ENCODE data around the gene BLOC1S6. TPM values are rescaled to one million over a fixed set of nuclear protein-coding genes. Genes with fewer than 3 reads are reported as not detected.

The BLOC1S6 gene
- total and polyA plus RNA-seq, 4 donors = 13.3 to 37.0 (median 21.5) TPM

DNA sequence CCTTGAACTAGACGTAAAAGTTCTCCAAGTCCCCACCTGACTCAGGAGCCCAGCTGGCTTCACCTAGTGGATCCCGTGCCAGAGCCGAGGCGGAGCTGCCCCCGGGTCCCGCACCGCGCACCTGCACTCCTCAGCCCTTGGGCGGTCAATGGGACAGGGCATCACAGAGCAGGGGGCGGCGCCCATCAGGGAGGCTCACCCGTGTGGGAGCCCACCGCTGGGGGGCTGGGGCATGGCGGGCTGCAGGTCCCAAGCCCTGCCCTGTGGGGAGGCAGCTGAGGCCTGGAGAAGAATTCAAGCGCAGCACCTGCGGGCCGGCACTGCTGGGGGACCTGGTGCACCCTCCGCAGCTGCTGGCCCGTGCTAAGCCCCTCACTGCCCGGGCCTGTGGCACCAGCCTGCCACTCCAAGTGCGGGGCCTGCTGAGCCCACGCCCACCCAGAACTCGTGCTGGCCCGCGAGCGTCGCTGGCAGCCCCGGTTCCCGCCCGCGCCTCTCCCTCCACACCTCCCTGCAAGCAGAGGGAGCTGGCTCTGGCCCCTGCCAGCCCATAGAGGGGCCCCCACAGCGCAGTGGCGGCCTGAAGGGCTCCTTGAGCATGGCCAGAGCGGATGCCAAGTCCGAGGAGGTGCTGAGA lies 63.8 kb downstream of the BLOC1S6 start:
- H3K9ac ChIP-seq (ENCODE audit: low read depth in 1 of 2, low read length in 2 of 2) = no peak overlapping the region
- DNase-seq (ENCODE audit: low spot score) = no peak
- H3K36me3 ChIP-seq (ENCODE audit: control insufficient read depth in 4 of 4, insufficient read depth in 3 of 4, low read depth in 1 of 4, low read length in 3 of 4) = no peaks in the 10 kb centered on the region
- no peak overlapping the region for H3K4me3 ChIP-seq (ENCODE audit: low read depth in 1 of 3, low read length in 3 of 3)
- TF ChIP-seq HNF4G (IDR thresholded peaks at IDR 0.05) = no peak
- TF ChIP-seq GABPA (IDR thresholded peaks at IDR 0.05 in 1 of 2, conservative IDR thresholded peaks at IDR 0.05 in 1 of 2) = no peak
- TF ChIP-seq RAD21 (IDR thresholded peaks at IDR 0.05) = no peak
- no peak for TF ChIP-seq RXRA (IDR thresholded peaks at IDR 0.05)
- no peak for TF ChIP-seq EGR1 (IDR thresholded peaks at IDR 0.05; ENCODE audit: low read depth in 2 of 2)
- no peak for TF ChIP-seq ZBTB33 (IDR thresholded peaks at IDR 0.05)
- TF ChIP-seq, protein P1, sequence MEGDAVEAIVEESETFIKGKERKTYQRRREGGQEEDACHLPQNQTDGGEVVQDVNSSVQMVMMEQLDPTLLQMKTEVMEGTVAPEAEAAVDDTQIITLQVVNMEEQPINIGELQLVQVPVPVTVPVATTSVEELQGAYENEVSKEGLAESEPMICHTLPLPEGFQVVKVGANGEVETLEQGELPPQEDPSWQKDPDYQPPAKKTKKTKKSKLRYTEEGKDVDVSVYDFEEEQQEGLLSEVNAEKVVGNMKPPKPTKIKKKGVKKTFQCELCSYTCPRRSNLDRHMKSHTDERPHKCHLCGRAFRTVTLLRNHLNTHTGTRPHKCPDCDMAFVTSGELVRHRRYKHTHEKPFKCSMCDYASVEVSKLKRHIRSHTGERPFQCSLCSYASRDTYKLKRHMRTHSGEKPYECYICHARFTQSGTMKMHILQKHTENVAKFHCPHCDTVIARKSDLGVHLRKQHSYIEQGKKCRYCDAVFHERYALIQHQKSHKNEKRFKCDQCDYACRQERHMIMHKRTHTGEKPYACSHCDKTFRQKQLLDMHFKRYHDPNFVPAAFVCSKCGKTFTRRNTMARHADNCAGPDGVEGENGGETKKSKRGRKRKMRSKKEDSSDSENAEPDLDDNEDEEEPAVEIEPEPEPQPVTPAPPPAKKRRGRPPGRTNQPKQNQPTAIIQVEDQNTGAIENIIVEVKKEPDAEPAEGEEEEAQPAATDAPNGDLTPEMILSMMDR (IDR thresholded peaks at IDR 0.05; ENCODE audit: low read depth, low read length, missing input control) = no peak
- no peak for TF ChIP-seq YY1 (IDR thresholded peaks at IDR 0.05)
- TF ChIP-seq ATF3 (IDR thresholded peaks at IDR 0.05) = no peak
- TF ChIP-seq SP1 (IDR thresholded peaks at IDR 0.05) = no peak
- TF ChIP-seq MAX (IDR thresholded peaks at IDR 0.05) = no peak
- no peak for TF ChIP-seq HNF4A (conservative IDR thresholded peaks at IDR 0.05)
- no peak for TF ChIP-seq JUND (IDR thresholded peaks at IDR 0.05)
- no peak for TF ChIP-seq FOXA1 (IDR thresholded peaks at IDR 0.05)
- no peak for TF ChIP-seq NR2F2 (IDR thresholded peaks at IDR 0.05)
- no peak for TF ChIP-seq FOXA2 (IDR thresholded peaks at IDR 0.05)
- TF ChIP-seq REST (IDR thresholded peaks at IDR 0.05) = no peak
- no peak for TF ChIP-seq TAF1 (conservative IDR thresholded peaks at IDR 0.05)
- no peaks in the 10 kb centered on the region for H3K9me3 ChIP-seq (ENCODE audit: control insufficient read depth in 4 of 4, low read length in 3 of 4)
- H3K4me1 ChIP-seq (ENCODE audit: control insufficient read depth in 4 of 4, insufficient read depth in 4 of 4, low read length in 3 of 4) = peaks cover 3 to 24% (median 13%) of the 10 kb centered on the region in 4 donors
- no peak overlapping the region for H3K27ac ChIP-seq (ENCODE audit: low read depth in 1 of 2, low read length in 2 of 2)
- WGBS = 98% methylated on average over 35 of the region's 35 CpGs
- H3K27me3 ChIP-seq (ENCODE audit: control insufficient read depth in 4 of 4, insufficient read depth in 4 of 4, low read length in 3 of 4) = no peaks in the 10 kb centered on the region
